CD4-positive, alpha-beta T cell treated with Interleukin-17A for 4 hours (primary cell): ENCODE results near the gene PJA1.
A peak's percentile ranks its signal among the peaks of the same experiment; 100 is the strongest.

Experiments used
- DNase-seq: peaks from one replicate; pipeline ENCODE4 v3.0.0-alpha.2; 2020; ENCODE audit warnings: mixed read lengths

The PJA1 gene

DNA sequence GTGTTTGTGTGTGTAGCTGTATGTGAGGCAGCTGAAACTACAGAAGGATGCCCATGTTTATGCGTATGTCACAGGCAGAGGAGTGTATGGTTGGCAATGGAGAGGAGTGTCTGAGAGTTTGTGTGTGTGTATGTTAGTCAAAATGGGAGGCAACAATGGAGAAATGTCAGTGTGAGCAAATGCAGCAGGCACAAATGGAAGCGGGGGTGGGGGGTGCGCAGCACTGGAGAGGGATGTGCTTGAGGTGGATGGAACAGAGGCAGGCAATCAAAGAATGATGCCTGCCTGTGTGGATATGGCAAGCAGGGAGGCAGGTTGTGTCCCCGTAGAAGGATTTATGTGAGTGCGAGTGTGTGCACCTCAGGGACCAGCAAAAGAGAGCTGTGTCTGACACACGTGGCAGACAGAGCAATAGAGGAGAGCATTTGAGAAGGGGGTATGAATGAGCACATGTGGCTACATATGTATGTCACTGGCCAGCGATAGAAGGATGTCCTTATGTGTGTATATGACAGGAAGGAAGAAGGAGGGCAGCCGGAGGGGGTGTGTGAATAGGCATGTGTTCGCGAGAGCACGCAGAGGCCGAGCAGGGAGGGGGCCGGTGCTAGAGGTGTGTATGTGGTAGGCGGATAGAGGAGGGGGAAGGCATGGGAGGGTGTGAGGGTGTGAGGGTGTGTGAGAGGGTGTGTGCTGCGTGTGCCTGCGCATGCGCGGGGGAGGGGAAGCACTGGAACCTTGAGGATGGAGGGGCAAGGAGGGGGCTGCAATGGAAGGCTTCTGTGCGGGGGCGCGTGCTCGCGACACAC is 1.1 kb downstream of the PJA1 start:
- DNase-seq: peak; percentile 75

- DNase-seq: no peak
Observed at GRCh38 chrX:69162361-69162865, 2.8 kb downstream of the PJA1 start.

DNA sequence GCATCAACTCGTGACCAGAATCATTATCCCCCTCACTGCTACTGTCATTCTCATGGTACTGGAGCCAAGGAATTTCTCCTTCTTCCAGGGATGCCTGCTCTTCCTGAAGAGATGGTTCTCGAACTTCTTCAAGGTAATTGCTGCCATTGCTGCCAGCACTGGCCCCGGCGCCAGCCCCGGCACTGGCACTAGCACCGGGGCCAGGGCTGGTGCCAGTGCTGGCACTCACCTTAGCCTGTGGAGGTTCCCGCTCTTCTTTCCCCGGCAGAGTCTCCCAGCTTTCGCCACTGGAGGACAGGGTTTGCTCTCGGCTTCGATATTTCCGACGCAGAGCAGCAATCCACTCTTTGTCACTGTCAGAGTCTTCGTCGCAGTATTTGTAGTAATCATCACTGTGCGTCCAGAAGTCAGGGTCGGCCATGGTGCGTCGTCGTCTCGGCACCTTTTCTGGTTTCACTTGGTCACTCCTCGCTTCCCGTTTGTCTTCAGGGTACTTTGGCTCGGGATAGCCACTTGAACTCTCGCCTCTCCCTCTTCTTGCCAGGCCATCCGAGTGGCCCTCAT is 3.4 kb downstream of the PJA1 start:
- DNase-seq: no peak

DNA sequence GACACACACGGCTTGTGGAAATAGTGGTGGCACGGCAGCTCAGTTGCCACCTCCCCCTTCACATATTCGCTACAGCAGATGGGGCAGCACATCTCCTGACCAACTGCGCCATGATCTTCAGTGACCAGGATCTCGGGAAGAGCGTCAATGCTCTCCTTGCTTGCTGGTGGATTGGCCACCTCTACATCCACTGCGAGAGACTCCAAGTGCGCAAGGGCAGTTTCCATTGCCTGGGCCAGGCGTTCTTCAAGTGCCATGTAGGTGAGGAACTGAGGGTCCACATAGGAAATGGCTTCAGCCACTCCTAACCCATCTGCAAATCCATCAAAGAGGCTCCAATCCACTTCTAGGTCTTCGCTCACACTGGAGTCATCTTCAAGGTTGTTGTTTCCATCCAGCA is 3.9 kb downstream of the PJA1 start:
- DNase-seq: no peak

DNA sequence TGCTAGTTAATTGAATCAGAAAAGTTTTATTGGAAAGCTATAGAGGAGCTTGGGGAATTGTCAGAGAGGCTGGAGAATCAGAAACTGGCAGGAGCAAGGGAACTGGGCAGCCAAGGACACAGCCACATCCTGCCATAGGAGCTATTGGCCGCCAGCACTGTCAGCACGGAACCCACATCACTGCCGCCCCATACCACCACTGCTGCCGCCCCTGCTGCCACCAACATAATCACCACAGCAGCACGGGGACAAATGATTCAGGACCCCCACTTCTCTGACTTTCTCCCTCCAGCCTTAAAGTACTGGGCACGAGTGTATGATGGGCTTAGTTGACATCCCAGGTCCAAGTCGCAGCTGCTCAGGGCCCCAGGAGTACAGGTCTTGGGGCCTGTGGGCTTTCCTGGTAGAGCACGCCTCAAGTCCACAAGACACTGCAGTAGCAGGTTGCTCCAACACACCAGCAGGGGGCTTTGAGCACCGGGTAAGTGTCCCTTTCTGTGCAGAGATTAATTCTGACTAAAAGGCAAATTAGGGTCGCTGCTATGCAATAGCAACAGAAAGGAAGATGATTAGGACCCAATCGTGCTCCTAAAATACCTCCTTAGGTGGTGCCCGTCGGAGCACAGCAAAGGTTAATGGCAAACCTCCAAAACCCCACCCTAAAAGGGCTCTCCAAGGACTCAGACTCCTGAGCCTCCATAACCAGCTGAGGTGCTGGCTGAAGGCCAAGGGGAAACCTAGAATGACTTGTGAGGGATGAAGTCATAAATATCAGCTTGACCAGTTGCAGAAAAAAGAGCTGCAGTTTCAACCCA is 6.9 kb downstream of the PJA1 start:
- DNase-seq: peak; percentile 54

DNA sequence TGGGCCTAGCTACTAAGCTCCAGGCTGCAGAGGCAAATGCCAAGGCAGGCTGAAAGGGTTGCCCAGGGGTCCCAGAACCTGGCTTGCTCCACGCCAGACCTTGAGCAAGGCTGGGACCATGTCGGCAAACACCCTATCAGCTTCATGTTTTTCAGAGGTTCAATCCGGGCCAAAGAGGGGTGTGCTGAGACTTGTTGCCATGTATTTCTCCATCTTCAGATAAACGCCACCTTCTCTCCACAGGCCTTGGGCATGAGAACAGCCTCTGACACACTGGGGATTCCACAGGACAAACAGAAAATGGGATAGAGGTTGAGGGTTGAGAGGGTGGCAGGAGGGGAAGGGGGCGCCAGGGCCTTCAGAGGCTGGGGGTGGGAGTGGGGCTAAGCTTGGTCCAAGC is 8.6 kb downstream of the PJA1 start:
- DNase-seq: no peak

DNA sequence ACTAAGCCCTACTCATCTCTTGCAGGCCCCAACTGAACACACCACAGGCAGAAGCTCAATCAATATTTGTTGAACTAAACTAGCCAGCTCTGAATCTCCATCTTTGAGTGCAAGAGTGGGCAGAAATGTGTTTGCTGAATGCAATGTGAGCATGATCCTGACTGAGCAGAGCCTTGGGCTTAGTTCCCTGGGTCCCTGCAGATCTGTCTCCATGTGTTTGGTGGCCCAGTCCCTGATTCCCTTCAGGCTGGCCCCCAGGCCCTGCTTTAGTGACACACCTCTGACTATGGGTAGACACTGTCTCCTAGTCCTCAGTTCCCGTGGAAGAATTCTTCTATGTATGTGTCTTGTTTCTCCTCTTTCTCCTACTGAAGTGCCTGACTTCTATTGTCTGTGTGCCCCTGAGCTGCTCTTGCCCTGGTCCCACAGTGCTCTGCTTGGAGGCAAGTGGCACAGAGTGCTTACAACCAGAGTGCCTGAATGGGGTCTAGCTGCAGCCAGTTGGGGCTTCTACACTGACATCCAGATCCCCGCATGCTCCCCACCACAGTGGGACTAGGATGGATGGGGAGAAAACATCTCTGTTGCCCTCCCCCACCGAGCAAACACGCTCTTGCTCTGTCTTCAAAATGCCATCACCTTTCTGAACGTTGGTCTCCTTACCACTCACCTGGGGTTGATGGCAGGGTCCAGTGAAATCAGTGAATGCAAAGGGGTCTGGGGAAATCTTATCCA is 9.3 kb downstream of the PJA1 start:
- no peak for DNase-seq

DNA sequence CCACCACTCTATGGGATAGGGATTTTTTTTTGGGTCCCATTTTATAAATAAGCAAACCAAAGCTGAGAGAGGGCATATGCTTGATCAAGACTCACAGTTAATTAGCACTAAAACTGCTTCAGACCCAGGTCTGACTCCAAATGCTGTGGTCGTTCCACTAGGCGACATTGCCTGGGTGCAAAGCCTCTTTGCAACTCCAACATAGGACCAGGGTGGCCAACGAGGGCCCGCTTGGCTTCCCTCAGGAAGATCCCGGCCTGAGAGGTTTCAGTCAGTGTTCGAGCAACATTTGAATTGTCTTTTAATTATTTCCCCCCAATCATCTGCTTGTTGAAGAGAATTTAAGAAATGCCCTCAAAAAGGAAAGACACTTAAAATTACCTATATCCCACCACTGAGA is 11.2 kb downstream of the PJA1 start:
- DNase-seq: no peak

DNA sequence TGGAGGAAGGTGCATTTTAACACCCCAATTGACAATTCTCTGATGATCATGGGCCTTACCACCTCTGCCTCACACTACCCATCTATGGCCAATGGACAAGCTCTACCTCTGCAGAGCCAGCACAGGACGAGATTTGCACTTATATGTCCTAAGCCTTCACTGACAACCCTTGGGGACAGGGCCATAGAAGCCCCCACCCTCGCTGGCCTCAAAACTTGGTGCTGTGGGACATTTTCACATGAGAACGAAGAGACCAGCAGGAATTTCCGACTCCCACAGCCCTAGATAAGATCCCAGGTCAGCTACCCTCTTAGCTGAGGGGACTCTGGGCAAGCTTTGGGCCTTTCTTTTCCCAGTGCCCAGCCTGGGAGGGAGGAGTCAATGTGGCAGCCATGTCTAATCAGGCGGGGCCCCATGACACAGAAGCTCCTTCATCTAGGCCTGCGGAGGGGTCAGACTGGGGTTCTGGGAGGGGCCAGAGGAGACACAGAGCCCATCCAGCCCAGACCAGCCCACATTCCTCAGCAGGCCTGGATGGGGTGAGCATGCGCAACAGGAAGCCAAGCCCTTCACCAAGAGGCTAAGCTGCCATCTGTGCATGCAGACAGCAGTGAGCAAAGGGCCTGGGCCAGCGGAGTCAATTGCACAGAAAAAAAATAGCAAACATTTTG is 12.1 kb downstream of the PJA1 start:
- no peak for DNase-seq

GRCh38 chrX:69152417-69152841 is 12.8 kb downstream of the PJA1 start:
- no peak for DNase-seq

- DNase-seq: no peak
Observed at GRCh38 chrX:69151866-69152284, 13.4 kb downstream of the PJA1 start.

DNA sequence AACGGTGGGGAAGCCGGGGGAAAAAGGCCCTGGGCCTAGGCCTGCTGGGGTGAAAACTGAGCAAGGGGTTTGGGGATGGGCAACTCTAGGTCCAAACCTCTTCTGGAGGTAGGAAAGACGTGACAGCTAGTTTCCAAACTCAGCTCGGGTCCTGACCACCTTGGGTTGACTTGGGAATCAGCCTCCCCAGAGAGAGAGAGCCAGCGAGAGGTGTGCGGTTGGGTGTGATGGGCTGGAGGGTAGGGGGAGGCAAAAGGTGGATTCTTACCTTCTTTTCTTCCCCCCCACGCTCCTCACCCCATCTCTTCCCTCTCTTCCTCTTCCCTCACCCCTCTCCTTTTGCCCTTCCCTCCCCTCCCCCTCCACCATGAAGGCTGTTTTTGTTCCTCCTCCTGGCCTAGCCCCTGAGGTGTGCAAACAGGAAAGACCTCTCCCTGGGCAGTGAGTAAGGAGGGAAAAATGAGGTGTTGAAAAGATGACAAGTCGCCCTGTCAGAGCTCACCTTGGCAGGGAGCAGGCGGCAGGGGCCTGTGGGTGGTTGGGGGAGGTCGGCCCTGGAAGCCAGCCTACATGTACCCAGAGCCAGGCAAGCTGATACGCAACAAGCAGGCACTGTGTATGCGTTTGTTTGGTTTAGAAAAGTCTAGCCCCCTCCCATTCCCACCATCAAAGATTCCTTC is 14.8 kb downstream of the PJA1 start:
- no peak for DNase-seq

GRCh38 chrX:69149466-69150280 is 15.6 kb downstream of the PJA1 start:
- DNase-seq: no peak

GRCh38 chrX:69148946-69149345 is 16.3 kb downstream of the PJA1 start:
- DNase-seq: no peak

GRCh38 chrX:69146739-69147138 is 18.5 kb downstream of the PJA1 start:
- DNase-seq: no peak

DNA sequence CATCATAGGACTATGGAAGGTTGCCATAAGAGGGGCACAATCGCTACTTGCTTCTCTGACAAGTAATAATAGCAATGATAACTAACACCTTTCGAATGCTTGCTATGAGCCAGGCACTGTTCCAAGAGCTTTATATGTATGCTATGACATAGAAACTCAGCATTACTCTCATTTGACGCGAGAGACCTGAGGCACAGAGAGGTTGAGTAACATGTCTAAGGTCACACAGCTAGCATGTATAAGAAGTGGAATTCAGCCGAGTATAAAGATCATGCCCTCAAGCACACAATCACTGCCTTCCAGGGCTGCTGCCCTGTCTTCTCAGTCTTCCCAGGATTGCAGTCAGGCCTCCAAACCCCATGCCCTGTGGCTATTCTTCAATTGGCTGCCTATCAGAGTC is 19.5 kb downstream of the PJA1 start:
- no peak for DNase-seq

GRCh38 chrX:69144838-69145680 is 20.2 kb downstream of the PJA1 start:
- DNase-seq: no peak

GRCh38 chrX:69143530-69143929 is 21.7 kb downstream of the PJA1 start:
- DNase-seq: no peak

- no peak for DNase-seq
Observed at GRCh38 chrX:69142788-69143469, 22.3 kb downstream of the PJA1 start.
